Hematopoietic multipotent progenitor cell treated with erythropoietin and hydrocortisone succinate and interleukin-3 and kit ligand, for 6 days (in vitro differentiated cells): ENCODE measurements around the gene PUS1.

Source experiments
- DNase-seq: peaks from one replicate; pipeline ENCODE4 v3.0.0-alpha.2; 2015

PUS1 gene

DNA sequence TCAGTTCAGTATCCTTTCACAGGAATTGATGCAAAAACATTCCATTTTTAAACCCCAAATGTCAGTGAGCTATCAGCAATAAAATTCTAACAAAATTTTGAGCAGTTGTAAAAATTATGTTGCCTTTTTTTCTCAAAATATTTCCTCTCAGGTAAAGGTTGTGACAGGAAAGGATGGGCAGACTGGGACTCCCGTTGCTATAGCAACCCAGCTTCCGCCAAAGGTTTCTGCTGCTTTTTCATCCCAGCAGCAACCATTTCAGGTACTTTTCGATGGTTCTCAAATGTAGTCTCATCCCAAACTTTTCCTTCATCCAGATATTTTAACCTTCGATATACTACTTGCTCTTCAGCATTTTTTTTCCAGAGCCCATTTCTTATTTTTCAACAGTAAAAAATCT, 34.3 kb downstream of the PUS1 start:
- DNase-seq: no peak

DNA sequence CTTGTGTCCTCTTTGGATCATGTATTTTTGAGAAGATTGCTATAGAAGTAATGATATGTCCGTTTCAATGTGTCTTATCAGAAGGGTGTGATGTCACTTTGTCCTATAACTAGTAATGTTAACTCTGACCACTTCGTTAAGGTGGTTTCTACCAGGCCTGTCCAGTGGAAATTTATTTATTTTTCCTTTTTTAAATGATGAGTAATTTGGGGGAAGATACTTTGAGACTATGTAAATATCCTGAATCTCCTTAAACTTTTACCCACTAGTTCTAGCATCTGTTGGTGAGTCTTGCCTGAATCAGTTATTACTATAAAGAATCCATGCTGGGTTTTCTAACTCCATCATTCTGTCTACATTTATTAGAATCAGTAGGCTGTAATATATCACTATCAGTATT, 36.0 kb downstream of the PUS1 start:
- no peak for DNase-seq

- DNase-seq: no peak
Measured at GRCh38 chr12:131971226-131971625, 42.1 kb downstream of the PUS1 start.

GRCh38 chr12:131975228-131975627, 46.2 kb downstream of the PUS1 start:
- no peak for DNase-seq

GRCh38 chr12:131979606-131980005, 50.5 kb downstream of the PUS1 start:
- no peak for DNase-seq

GRCh38 chr12:131980263-131980662, 51.2 kb downstream of the PUS1 start:
- DNase-seq: peak; percentile 48

- no peak for DNase-seq
Measured at GRCh38 chr12:131981388-131981787, 52.3 kb downstream of the PUS1 start.

- no peak for DNase-seq
Measured at GRCh38 chr12:131982041-131982440, 53.0 kb downstream of the PUS1 start.

DNA sequence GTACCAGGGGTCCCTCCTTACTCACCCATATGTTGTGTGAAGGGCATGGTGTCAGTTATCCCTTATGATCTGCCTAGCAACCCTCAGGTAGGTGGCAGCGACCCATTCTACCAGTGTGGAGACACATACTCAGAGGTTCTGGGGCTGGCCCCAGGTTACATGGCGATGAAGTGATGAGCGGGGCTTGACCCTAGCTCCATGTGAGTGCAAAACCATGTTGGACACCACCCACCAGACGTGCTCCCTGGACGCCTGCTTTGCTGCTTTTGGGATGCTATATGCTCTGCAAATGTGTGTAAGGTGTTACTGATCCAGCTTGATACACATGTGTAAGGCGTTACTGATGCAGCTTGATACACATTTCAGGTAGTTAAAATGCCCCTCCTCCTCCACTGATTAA, 54.0 kb downstream of the PUS1 start:
- no peak for DNase-seq

DNA sequence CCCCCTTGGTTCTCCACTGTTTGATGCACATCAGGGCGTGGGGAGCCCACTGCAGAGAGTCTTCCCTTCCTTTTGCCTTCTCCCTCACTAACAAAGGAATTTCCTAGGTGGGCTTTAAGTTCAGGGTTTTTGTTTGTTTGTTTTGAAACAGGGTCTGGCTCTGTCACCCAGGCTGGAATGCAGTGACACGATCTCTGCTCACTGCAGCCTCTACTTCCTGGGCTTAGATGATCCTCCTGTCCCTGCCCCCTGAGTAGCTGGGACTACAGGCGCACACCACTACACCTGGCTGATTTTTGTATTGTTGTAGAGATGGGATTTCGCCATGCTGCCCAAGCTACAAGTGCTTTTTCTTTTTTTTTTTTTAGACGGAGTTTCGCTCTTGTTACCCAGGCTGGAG, 54.5 kb downstream of the PUS1 start:
- DNase-seq: no peak

DNA sequence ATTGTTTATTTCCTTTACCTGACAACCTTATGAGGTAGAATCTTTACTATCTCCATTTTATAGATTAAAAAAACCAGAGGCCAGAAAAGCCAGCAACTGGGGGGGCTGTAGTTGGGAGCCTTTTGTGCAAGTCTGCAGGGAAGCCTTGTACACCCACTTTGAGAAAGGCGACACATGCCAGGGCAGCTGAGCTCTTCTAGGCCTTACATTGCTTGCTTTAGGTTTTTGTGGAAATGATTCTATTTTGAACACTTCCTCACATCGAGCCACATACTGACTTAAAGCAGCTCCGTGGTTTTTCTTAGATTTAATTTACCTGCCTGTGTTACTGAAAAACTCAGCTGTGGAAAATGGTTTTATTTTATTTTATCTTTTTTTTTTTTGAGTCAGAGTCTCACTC, 55.3 kb downstream of the PUS1 start:
- no peak for DNase-seq

GRCh38 chr12:131985510-131985875, 56.4 kb downstream of the PUS1 start:
- peak; percentile 10 for DNase-seq

GRCh38 chr12:131986361-131986760, 57.3 kb downstream of the PUS1 start:
- no peak for DNase-seq

DNA sequence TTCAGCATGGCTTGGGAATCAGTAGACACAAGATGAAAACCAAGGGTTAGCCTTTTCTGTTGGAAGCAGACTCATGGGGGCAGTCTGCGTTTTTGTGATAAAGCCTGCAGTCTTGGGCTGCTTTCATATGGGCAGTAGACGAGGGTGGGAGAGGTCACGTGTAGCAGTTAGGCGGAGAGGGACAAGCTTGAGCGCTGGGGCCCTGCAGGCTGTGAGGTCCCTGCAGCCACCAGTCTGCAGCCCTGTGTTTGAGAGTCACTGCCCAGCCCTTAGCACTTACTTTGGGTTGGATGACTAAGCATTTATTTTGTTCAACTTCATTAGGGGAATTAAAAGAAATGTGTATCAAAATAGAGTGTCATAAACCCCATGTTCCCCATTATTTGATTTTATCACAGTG, 57.8 kb downstream of the PUS1 start:
- DNase-seq: peak; percentile 93

- DNase-seq: no peak
Measured at GRCh38 chr12:131987552-131987951, 58.5 kb downstream of the PUS1 start.

DNA sequence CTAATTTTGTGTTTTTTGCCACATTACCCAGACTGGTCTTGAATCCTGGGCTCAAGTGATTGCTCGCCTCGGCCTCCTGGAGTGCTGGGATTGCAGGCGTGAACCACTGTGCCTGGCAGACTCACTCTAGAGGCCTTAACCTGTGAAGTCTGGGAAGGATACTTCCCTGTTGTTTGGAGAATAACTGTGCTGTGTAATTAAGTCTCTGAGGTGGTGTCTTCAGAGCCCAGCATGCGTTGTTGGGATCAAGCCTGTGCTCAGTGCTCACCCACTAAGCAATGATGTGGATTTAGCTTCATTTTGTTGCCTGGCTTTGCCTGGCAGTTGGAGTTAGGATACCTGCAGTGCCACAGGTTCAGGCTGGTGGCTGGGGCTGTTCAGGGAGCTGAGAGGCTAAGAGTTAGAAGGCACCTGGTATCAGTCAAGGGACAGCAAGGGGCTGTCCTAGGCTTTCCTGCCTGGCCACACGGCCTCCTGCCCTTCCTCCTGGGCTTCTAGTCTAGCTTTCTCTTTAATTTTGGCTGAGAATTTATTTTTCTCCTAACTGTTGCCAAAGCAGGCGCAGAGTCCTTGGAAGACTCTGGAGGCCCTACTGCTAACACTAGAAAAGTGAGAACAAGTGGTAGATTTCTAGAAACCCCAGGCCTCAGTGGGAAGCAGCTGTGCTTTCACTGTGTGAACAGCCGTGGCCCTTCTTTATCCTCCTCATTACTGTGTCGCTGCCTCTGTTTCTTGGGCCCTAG, 59.1 kb downstream of the PUS1 start:
- DNase-seq: no peak

DNA sequence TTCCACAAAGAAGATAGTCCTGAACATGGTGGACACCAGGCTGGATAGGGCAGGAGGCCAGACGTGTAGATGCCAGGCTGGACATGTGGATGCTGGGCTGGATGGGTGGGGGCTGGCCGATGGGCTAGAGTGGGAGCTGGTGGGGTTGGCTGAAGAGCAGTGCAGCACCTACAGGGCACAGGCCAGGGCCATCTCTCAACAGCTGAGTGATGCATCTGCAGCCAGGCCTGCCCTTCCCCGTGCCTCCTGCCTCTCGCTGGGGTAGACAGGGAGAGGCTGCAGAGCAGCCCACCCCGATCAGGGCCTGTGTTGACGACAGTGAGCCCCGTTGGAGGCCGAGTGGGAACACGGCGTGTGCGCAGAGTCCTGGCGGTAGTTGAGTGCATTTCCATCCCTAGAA, 59.9 kb downstream of the PUS1 start:
- no peak for DNase-seq

DNA sequence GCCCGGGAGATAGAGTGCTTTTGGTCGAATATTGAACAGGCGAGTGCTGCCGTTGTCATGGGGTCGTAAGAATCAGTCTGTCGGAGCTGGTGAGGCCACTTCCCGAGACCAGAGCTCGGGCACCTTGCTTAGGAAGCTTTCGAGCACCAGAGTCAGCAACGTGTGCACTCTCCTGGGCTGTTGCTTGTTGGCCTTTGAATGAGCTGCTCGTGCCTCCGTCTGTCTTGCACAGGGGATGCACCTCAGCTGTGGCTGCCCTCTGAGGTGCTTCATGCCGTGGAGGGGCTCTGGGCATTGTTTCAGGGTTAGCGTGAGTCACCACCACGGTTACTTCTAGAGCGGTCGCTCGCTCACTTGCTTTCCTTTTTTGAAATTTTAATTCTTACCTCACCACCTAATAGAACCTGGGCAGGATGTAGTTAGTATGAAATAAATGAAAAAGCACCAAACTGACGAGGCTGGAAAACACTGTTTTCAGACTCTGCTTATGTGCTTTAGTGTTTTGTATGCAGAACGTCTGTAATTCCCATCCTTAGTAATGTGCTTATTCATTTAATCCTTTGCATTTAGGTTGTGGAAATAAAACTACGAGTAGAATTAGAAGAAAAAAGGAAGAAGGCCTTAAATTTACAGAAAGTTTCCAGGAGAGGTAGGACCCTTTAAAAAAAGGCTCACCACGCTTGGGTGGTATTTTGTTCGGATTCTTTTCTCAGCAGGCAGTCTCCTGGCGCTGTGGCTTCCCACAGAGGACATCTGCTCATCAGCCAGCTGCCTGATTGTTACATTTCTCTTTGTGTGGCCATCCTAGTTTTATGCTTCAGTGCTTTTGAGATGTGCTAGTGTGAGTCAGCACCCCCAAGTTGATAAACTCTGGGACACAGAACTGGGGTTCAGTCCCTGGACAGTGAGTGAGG, 61.2 kb downstream of the PUS1 start:
- DNase-seq: no peak

- no peak for DNase-seq
Measured at GRCh38 chr12:131990980-131991305, 61.9 kb downstream of the PUS1 start.

- DNase-seq: no peak
Measured at GRCh38 chr12:131991816-131992430, 62.8 kb downstream of the PUS1 start.

DNA sequence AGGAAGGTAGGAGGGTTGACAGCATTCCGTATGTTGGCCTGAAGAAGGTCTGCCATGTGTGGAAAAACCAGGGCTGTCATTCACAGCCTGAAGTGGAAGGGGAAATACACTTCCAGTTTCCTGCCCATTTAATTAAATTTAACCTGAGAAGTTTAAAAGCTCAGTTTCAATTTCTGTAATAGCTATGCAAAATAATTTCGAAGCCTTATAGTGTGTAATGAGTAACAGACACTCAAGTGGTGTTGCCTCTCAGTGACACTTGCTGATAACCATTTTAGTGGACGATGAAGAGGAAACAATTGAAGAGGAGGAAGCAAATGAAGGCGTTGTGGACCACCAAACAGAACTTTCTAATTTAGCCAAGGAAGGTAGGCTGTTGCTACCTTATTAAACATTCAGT, 65.5 kb downstream of the PUS1 start:
- no peak for DNase-seq
